Measurements from ENCODE around the gene CC2D1A.
"Not testable (repeated sequence)": the region's sequence is repeated elsewhere in the genome, so short reads cannot be mapped to it uniquely, and the experiment has no call there.

CC2D1A gene

DNA sequence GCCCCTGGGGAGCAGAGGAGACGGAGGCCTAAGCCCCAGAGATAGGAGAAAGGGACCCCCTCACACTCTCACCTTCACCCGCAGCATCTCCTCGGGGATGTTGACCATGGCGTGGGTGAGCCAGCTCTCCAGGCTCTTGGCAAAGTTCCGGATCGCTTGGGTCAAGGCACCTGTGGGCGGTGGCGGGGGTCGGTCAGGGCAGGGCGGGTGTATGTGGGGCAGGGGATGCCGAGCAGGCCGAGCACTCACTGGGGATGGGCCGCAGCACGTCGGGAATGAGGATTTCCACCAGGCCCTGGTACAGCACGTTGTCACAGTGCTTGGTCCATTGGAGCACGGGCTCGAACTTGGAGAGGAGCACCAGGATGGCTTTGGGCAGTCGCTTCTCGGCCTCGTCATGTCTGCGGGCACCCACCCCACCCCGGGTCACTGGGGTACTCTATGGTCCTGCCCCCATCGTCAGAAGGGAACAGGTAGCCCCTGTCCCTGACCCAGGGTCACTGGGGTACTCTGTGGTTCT, 59.4 kb downstream of the CC2D1A start:
- DNase-seq: no peak

DNA sequence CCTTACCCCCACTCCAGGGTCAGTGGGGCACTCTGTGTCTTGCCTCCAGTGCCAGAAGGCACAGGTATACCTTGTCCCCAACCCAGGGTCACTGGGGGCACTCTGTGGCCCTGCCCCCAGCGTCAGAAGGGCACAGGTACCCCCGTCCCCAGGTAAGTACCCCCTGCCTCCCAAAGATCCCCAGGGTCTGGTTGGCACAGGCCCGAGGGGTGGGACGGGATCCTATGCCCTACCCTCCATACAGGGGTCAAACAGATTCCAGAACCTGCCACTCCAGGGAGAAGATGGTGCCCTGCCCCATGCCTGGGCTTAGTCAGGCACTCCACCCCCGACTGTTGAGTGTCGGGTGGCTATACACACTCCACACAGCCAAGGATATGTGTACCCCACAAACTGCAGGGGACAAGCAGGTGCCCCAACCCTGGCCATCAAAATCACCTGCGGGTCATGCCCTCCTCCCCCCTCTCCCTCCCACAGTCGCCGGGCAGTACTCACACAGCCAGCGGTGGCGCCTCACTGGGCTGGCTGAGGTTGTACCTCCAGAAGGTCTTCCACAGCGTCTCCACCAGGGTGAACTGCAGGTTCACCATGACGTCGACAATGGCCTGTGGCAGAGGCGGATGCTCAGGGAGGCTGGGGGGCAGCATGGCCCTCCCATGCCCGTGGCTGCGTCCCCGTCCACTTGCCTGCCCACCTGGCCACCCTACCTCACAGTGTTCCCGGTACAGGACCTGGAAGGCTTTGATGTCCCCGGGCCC, 60.1 kb downstream of the CC2D1A start:
- no peak for DNase-seq

- no peak for DNase-seq
Measured at GRCh38 chr19:13966684-13967128, 60.7 kb downstream of the CC2D1A start.

- not testable (repeated sequence) for DNase-seq
Measured at GRCh38 chr19:13967206-13967605, 61.2 kb downstream of the CC2D1A start.

- no peak for DNase-seq
Measured at GRCh38 chr19:13968383-13968935, 62.5 kb downstream of the CC2D1A start.

GRCh38 chr19:13968999-13969398, 63.0 kb downstream of the CC2D1A start:
- DNase-seq: no peak

GRCh38 chr19:13969897-13970296, 63.9 kb downstream of the CC2D1A start:
- DNase-seq: no peak

- not testable (repeated sequence) for DNase-seq
Measured at GRCh38 chr19:13971868-13972267, 65.9 kb downstream of the CC2D1A start.

GRCh38 chr19:13972368-13973155, 66.6 kb downstream of the CC2D1A start:
- DNase-seq: no peak

- DNase-seq: not testable (repeated sequence)
Measured at GRCh38 chr19:13973479-13973878, 67.5 kb downstream of the CC2D1A start.

- no peak for DNase-seq
Measured at GRCh38 chr19:13974073-13974472, 68.1 kb downstream of the CC2D1A start.

DNA sequence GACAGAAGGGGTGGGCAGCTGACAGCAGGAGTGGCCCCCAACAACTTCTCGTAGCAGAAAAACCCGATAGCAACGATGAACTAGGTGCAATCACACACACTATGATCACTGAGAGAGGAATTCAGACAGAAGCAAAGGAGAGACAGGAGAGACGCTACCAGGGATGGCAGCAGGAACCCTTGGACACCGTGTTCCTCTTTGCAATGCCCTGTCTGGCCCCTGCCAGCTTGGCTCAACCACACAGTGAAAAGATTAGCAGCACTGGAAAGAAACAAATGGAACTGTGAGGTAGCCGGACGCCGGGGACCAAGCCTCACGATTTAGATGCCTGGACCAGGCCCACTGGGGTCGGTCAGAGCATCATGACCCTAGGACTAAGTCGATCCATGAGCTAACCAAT, 69.9 kb downstream of the CC2D1A start:
- no peak for DNase-seq

GRCh38 chr19:13976446-13976845, 70.4 kb downstream of the CC2D1A start:
- DNase-seq: no peak

DNA sequence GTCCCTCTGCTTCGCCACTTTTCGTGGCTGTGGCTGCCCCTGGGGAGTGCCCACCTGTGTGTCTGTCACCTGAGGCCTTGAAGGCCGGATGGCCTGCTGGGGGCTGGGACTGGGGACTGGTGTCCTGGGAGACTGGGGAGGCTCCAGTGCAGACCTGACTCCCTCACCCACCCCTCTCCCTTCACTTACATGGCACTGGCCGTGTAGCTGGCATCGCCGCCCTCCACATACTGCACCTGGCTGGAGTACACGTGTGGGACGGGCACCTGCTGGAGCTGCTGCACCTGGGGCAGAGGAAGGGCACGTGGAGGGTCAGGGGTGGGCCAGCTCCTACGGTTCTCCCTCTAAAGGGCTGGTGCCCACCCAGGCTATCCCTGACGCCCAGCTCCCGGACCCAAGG, 71.8 kb downstream of the CC2D1A start:
- DNase-seq: no peak

- DNase-seq: no peak
Measured at GRCh38 chr19:13978351-13979243, 72.6 kb downstream of the CC2D1A start.

DNA sequence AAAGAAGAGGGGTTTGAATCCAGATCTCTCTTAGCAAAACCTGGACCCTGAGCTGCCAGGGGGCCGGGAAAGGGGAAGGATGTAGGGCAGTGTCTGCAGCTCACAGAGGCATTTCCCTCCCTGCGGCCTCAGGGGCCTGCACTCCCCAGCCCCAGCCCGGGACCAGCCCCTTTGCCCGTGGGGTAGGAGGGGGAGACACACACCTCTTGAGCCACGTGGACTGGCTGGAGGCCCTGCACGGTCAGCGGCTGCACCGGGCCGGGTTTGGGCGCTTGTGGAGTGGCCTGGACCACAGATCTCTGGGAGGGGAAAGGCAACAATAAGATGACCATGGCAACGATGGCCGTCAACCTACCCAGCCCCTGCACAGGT, 73.2 kb downstream of the CC2D1A start:
- no peak for DNase-seq

DNA sequence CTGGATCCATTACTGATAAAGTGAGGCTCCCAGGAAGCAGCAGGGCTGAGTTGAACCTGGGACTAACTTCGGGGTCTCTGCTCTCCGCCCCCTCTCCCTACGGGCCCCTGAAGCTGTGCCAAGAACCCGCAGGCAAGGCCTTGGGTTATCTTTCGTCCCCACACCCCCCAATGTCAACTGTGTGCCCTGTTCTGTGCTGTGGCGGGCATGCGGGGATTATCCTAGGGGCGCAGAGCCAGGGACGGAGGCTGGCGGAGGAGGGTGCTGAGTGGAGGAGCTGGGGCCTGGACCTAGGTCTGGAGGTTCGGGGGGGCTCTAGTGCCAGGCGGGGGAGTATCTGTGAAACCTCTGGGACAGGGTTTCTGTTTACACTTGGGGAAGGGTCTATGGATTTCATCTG, 73.7 kb downstream of the CC2D1A start:
- no peak for DNase-seq

GRCh38 chr19:13980340-13980739, 74.3 kb downstream of the CC2D1A start:
- DNase-seq: no peak

Data from HCEC 1CT (cell line).